ENCODE data around the gene ING3. TPM values are rescaled to one million over a fixed set of nuclear protein-coding genes. Genes with fewer than 3 reads are reported as not detected.

The ING3 gene
- total and polyA plus RNA-seq, 9 of the 15 experiments (the other 6 are each of a cell fraction or from before 2014, with no cell fraction given), result 22.8 to 233 (median 50.4) TPM

- no peak for TF ChIP-seq ZNF609 (CRISPR knock-in tag; IDR thresholded peaks at IDR 0.05; ENCODE audit: borderline replicate concordance)
- no peak for TF ChIP-seq POLR2A (conservative IDR thresholded peaks at IDR 0.05)
- TF ChIP-seq SPI1 (IDR thresholded peaks at IDR 0.05; ENCODE audit: borderline replicate concordance, low read depth, low read length), result no peak
- TF ChIP-seq ZNF175 (CRISPR knock-in tag; IDR thresholded peaks at IDR 0.05; ENCODE audit: low read depth), result peak; percentile 69; the same call in 1 of the 2 replicates
- peak; percentile 81; the same call in 1 of the 2 replicates for TF ChIP-seq BCL6 (CRISPR knock-in tag; IDR thresholded peaks at IDR 0.05)
- no peak for TF ChIP-seq ZFP91 (CRISPR knock-in tag; IDR thresholded peaks at IDR 0.05)
- TF ChIP-seq JUN (IDR thresholded peaks at IDR 0.05; ENCODE audit: borderline replicate concordance, low read depth, low read length), result peak; percentile 87
- TF ChIP-seq JUN (CRISPR knock-in tag; IDR thresholded peaks at IDR 0.05; ENCODE audit: borderline replicate concordance), result no peak
- TF ChIP-seq CTCF (IDR thresholded peaks at IDR 0.05 in 2 of 3, conservative IDR thresholded peaks at IDR 0.05 in 1 of 3; ENCODE audit: insufficient read depth in 2 of 3, low read depth in 1 of 3, low read length in 3 of 3), result no peak
- TF ChIP-seq ZNF277 (CRISPR knock-in tag; IDR thresholded peaks at IDR 0.05; ENCODE audit: borderline replicate concordance), result no peak
- peak; percentile 55 for TF ChIP-seq MAFG (tag; conservative IDR thresholded peaks at IDR 0.05)
- TF ChIP-seq ZNF23 (CRISPR knock-in tag; IDR thresholded peaks at IDR 0.05), result no peak
- no peak for TF ChIP-seq NR2C1 (IDR thresholded peaks at IDR 0.05)
- peak; percentile 67 for TF ChIP-seq NR2C1 (tag; IDR thresholded peaks at IDR 0.05)
- TF ChIP-seq HDAC1 (IDR thresholded peaks at IDR 0.05), result peak in 1 of 2 experiments; percentile 61; a peak in 2 of 4 replicates
- TF ChIP-seq BCOR (IDR thresholded peaks at IDR 0.05), result no peak
- TF ChIP-seq NFE2 (IDR thresholded peaks at IDR 0.05; ENCODE audit: low read depth), result no peak
- TF ChIP-seq GABPB1 (CRISPR knock-in tag; IDR thresholded peaks at IDR 0.05), result no peak
Observed at GRCh38 chr7:120985130-120985758, 34.7 kb downstream of the ING3 start (continued).
